B cell (primary cell): ENCODE results near the gene FRMD8. TPM values are rescaled to one million over a fixed set of nuclear protein-coding genes. Genes with fewer than 3 reads are reported as not detected.

Experiments used
- ATAC-seq: fragments of 200-7000 bp; cut with Tn5 transposase; one replicate; pipeline ENCODE4 v1.10.0; 2021; ENCODE audit warnings: low read depth, mild to moderate bottlenecking, moderate number of reproducible peaks, moderate library complexity
- CTCF ChIA-PET: fragments of 350-600 bp; sonication (Branson Sonifier 250); formaldehyde crosslinking; loops from one replicate; lab custom pipeline; 2021; ENCODE audit warnings: antibody characterized with exemption, inconsistent platforms; lab: Charles Lee
- POLR2A ChIA-PET: fragments of 350-600 bp; sonication (Branson Sonifier 250); formaldehyde crosslinking; loops from one replicate; lab custom pipeline; 2021; ENCODE audit warnings: antibody characterized with exemption; lab: Charles Lee
- DNase-seq: peaks from one replicate; pipeline ENCODE4 v3.0.0; 2013
- H2AFZ ChIP-seq: 2 replicates; pipeline ENCODE4 v1.6.1; 2012; ENCODE audit warnings: mild to moderate bottlenecking, low read depth, low read length; ENCODE audit not compliant: insufficient read depth, poor library complexity, severe bottlenecking
- H3K27ac ChIP-seq, 2 donors: 1 replicate in 1 of 2; 2 replicates in 1 of 2; pipeline ENCODE4 v1.5.1; 2012 to 2013; ENCODE audit warnings: low read length in 2 of 2, mild to moderate bottlenecking in 2 of 2, moderate library complexity in 1 of 2
- H3K27me3 ChIP-seq, 4 experiments: fragments of 200-600 bp in 1 of 4; sonication (generic) in 1 of 4; replicated peaks in 1 of 4; 1 replicate in 2 of 4; 2 replicates in 2 of 4; pipeline versions ENCODE4 v1.6.1 to v1.7.0; 2013 to 2016; ENCODE audit warnings: low read length in 3 of 4, mild to moderate bottlenecking in 2 of 4, mixed read lengths in 1 of 4, moderate library complexity in 1 of 4; ENCODE audit not compliant: insufficient read depth in 4 of 4, control insufficient read depth in 3 of 4; ENCODE audit errors: control extremely low read depth in 1 of 4
- H3K36me3 ChIP-seq, 2 experiments: replicated peaks in 1 of 2; 1 replicate in 1 of 2; 2 replicates in 1 of 2; pipeline versions ENCODE4 v1.6.1 to v1.7.1; 2013; ENCODE audit warnings: low read length in 1 of 2; ENCODE audit not compliant: insufficient read depth in 2 of 2, control insufficient read depth in 1 of 2; ENCODE audit errors: control extremely low read depth in 1 of 2, extremely low read depth in 1 of 2
- H3K4me1 ChIP-seq, 2 donors: fragments of 200-600 bp in 1 of 2; sonication (generic) in 1 of 2; 1 replicate in 1 of 2; 2 replicates in 1 of 2; pipeline versions ENCODE4 v1.5.1 to v1.6.1; 2013 to 2017; ENCODE audit warnings: low read length in 2 of 2; ENCODE audit not compliant: control insufficient read depth in 2 of 2, insufficient read depth in 2 of 2
- H3K4me2 ChIP-seq: replicated peaks from 2 replicates; pipeline ENCODE3; 2012; ENCODE audit warnings: mild to moderate bottlenecking, low read depth, low read length; ENCODE audit not compliant: poor library complexity, severe bottlenecking
- H3K4me3 ChIP-seq, 5 experiments: fragments of 200-600 bp in 1 of 5; sonication (generic) in 1 of 5; 1 replicate in 3 of 5; 2 replicates in 2 of 5; pipeline versions ENCODE4 v1.5.1 to v1.7.0; 2011 to 2016; ENCODE audit warnings: low read length in 4 of 5, mild to moderate bottlenecking in 4 of 5, low read depth in 2 of 5, control low read depth in 1 of 5, moderate library complexity in 1 of 5; ENCODE audit not compliant: insufficient read depth in 1 of 5; ENCODE audit errors: control extremely low read depth in 1 of 5, extremely low read depth in 1 of 5
- H3K79me2 ChIP-seq: fragments of 200-600 bp; sonication (generic); one replicate; pipeline ENCODE4 v1.6.0; 2016; ENCODE audit warnings: low read length; ENCODE audit not compliant: control insufficient read depth, insufficient read depth
- H3K9ac ChIP-seq: fragments of 200-600 bp; sonication (generic); 2 replicates; pipeline ENCODE4 v1.6.1; 2017; ENCODE audit warnings: mild to moderate bottlenecking, low read length, moderate library complexity
- H3K9me3 ChIP-seq, 3 donors: one replicate each; pipeline versions ENCODE4 v1.6.1 to v1.7.1; 2013; ENCODE audit warnings: low read length in 2 of 3; ENCODE audit not compliant: control insufficient read depth in 2 of 3, insufficient read depth in 1 of 3; ENCODE audit errors: control extremely low read depth in 1 of 3
- H4K20me1 ChIP-seq: 2 replicates; pipeline ENCODE4 v1.6.0; 2012; ENCODE audit warnings: mild to moderate bottlenecking, low read length; ENCODE audit not compliant: insufficient read depth, control insufficient read depth, poor library complexity, severe bottlenecking
- H3K27ac Mint-ChIP-seq: one replicate; pipeline ENCODE4 v1.8.0; 2021; ENCODE audit warnings: mixed read lengths
- H3K27me3 Mint-ChIP-seq: one replicate; pipeline ENCODE4 v1.8.0; 2021; ENCODE audit warnings: mixed read lengths
- H3K4me1 Mint-ChIP-seq: one replicate; pipeline ENCODE4 v1.8.0; 2021; ENCODE audit warnings: mixed read lengths
- H3K4me3 Mint-ChIP-seq: one replicate; pipeline ENCODE4 v1.8.0; 2021; ENCODE audit warnings: mixed read lengths
- H3K9me3 Mint-ChIP-seq: one replicate; pipeline ENCODE4 v1.8.0; 2022; ENCODE audit warnings: mixed read lengths; ENCODE audit not compliant: insufficient read depth
- CTCF ChIP-seq: fragments of 200-600 bp; IDR thresholded peaks from one replicate; pipeline ENCODE4 v1.8.0; 2022; ENCODE audit warnings: antibody characterized with exemption, mild to moderate bottlenecking
- EZH2 ChIP-seq: IDR thresholded peaks from 2 replicates; pipeline ENCODE4 v1.6.1; 2012; ENCODE audit warnings: borderline replicate concordance, low read depth, mild to moderate bottlenecking, moderate library complexity, low read length; ENCODE audit not compliant: insufficient read depth, poor library complexity, severe bottlenecking
- WGBS: methylation state at CpG from one replicate; pipeline ENCODE4 v1.1.5; 2013; ENCODE audit warnings: missing lambda C conversion rate; ENCODE audit not compliant: insufficient coverage; 5-methylcytosine and 5-hydroxymethylcytosine counted together
- intact Hi-C: fragments of 100-400 bp; cut with micrococcal nuclease; formaldehyde crosslinking; loops from one replicate; pipeline ENCODE4 v1.10.0; 2022
- polyA plus RNA-seq: library from polyadenylated mRNA; depleted of rRNA; stranded (reverse); fragments of >200 nt; gene quantifications from 2 replicates; pipeline ENCODE4 v1.2.3, GENCODE V29; 2012
- total RNA-seq, 2 donors: library from RNA; stranded (reverse); fragments of 120-200 nt in 1 of 2; gene quantifications; 1 replicate in 1 of 2; 2 replicates in 1 of 2; pipeline versions ENCODE4 v1.2.3 to v1.2.4, GENCODE V29; 2013 to 2022

Gene FRMD8
- total and polyA plus RNA-seq, 2 donors (not counting 1 experiment from before 2014, with no cell fraction given), result 44.3 to 73.6 TPM

GRCh38 chr11:65352783-65353182 is 33.7 kb upstream of the FRMD8 start:
- TF ChIP-seq EZH2 (no peak), CTCF (peak; percentile 41)
- no peak overlapping the region for H3K4me3 Mint-ChIP-seq
- peak overlapping the region in 1 of 2 donors; percentile 12 for H3K27ac ChIP-seq
- no peaks in the 10 kb centered on the region for H3K27me3 ChIP-seq
- peaks cover 5 to 47% of the 10 kb centered on the region in 2 experiments for H3K36me3 ChIP-seq
- no peaks in the 10 kb centered on the region for H3K79me2 ChIP-seq
- ChIA-PET CTCF (interaction anchor here (0.6 to 8.2 kb wide), 10 partner anchors 17 to 127 kb away, joined by 3 to 65 read pairs (median 4); partner anchors contain the start of genes CDC42EP2 and DPF2), POLR2A (interaction anchor here (0.5 to 0.7 kb wide), 2 partner anchors 22 to 144 kb away, joined by 3 to 5 read pairs; no protein-coding TSS in a partner anchor)
- H3K27ac Mint-ChIP-seq, result no peak overlapping the region
- peaks cover 4% of the 10 kb centered on the region for H4K20me1 ChIP-seq
- H3K9me3 Mint-ChIP-seq, result no peaks in the 10 kb centered on the region
- no CpG with 5 or more reads among the region's 3 CpGs for WGBS
- H3K4me3 ChIP-seq, result no peak overlapping the region
- no peak overlapping the region for H3K4me2 ChIP-seq
- H3K9me3 ChIP-seq, result no peaks in the 10 kb centered on the region
- ATAC-seq (no peak), DNase-seq (no peak)
- peaks cover 11 to 16% of the 10 kb centered on the region in 2 donors for H3K4me1 ChIP-seq
- no peak overlapping the region for H2AFZ ChIP-seq
- H3K4me1 Mint-ChIP-seq, result peaks cover 20% of the 10 kb centered on the region
- intact Hi-C loops, result no loop called here
- H3K27me3 Mint-ChIP-seq, result no peaks in the 10 kb centered on the region
- H3K9ac ChIP-seq, result no peak overlapping the region

DNA sequence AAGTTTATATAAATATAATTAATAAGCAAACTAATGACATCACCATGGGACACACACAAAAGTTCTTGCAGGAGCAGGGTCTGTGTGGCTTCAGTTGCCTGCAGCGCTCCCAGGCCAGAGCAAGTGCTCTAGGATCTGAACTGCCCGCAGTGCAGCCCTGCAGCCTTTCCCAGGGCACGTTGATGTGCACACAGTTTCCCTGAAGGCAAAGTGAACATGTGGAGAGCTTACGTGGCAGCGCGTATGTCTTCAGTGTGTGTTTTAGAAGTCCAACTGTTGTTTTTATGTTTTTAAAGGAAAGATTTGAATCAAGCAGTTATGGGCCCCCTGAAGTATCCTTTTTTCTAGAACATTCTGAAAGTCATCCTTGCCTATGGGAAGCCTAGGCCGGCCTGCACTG is 33.1 kb upstream of the FRMD8 start:
- Mint-ChIP-seq H3K27me3 (no peaks in the 10 kb centered on the region), H3K4me1 (peaks cover 20% of the 10 kb centered on the region), H3K27ac (peak overlapping the region; percentile 73), H3K4me3 (peak overlapping the region; percentile 81), H3K9me3 (no peaks in the 10 kb centered on the region)
- ChIA-PET POLR2A (no interaction called here), CTCF (interaction anchor here (0.7 to 8.2 kb wide), 7 partner anchors 17 to 152 kb away, joined by 3 to 65 read pairs (median 3); partner anchors contain the start of gene DPF2)
- peak overlapping the region in 1 of 2 donors; percentile 17 for H3K27ac ChIP-seq
- peaks cover 5 to 41% of the 10 kb centered on the region in 2 experiments for H3K36me3 ChIP-seq
- ATAC-seq (no peak), DNase-seq (no peak)
- no peak overlapping the region for H3K9ac ChIP-seq
- no peak overlapping the region for H3K4me2 ChIP-seq
- peaks cover 4% of the 10 kb centered on the region for H4K20me1 ChIP-seq
- WGBS, result 100% methylated on average over 7 of the region's 7 CpGs
- H2AFZ ChIP-seq, result no peak overlapping the region
- peaks cover 11 to 16% of the 10 kb centered on the region in 2 donors for H3K4me1 ChIP-seq
- no peaks in the 10 kb centered on the region for H3K9me3 ChIP-seq
- no peak overlapping the region for H3K4me3 ChIP-seq
- H3K79me2 ChIP-seq, result no peaks in the 10 kb centered on the region
- H3K27me3 ChIP-seq, result no peaks in the 10 kb centered on the region
- TF ChIP-seq CTCF (no peak), EZH2 (no peak)
- intact Hi-C loops, result no loop called here
